OCI-LY1 (cell line): ENCODE measurements around the gene DOK6.

ENCODE experiments used
- CTCF ChIP-seq: fragments of 200-600 bp; sonication (generic), shearing (Covaris generic); IDR thresholded peaks from 2 replicates; pipeline ENCODE4 v1.5.1; 2017; ENCODE audit warnings: mild to moderate bottlenecking, antibody characterized with exemption, low read length, moderate library complexity, mixed read lengths
- EZH2 ChIP-seq: fragments of 200-600 bp; sonication (generic), shearing (Covaris generic); IDR thresholded peaks from 2 replicates; pipeline ENCODE4 v1.8.0; 2017; ENCODE audit warnings: borderline replicate concordance, mixed run types, mild to moderate bottlenecking, antibody characterized with exemption, low read length, moderate library complexity, mixed read lengths

GRCh38 chr18:69885355-69885754 is 484.7 kb downstream of the DOK6 start:
- no peak for TF ChIP-seq CTCF
- no peak for TF ChIP-seq EZH2
